ENCODE measurements around the gene HIVEP1.

- TF ChIP-seq POLR2AphosphoS5 (IDR thresholded peaks at IDR 0.05; ENCODE audit: low read depth, low read length) (no peak), POU2F2 (IDR thresholded peaks at IDR 0.05; ENCODE audit: low read depth, low read length) (no peak), POLR2A (IDR thresholded peaks at IDR 0.05; ENCODE audit: low read depth, low read length) (no peak), SPI1 (IDR thresholded peaks at IDR 0.05; ENCODE audit: low read depth, low read length) (no peak)
These were observed 186.7 kb downstream of the HIVEP1 start for GRCh38 chr6:12198851-12199250.

Data from GM12891 (cell line).